Upper lobe of left lung (tissue), 4 donors: ENCODE measurements around the gene WAS.

ENCODE experiments used
- CTCF ChIP-seq, 6 experiments: fragments of 450-650 bp in 4 of 6; fragments of 200-600 bp in 2 of 6; sonication (generic) in 2 of 6; IDR thresholded peaks; one replicate each; pipeline ENCODE4 v1.5.1; 2016 to 2019; ENCODE audit warnings: antibody characterized with exemption in 6 of 6
- EP300 ChIP-seq, 4 donors: sonication (generic); formaldehyde crosslinking; IDR thresholded peaks; one replicate each; pipeline ENCODE4 v1.5.1; 2017; ENCODE audit warnings: antibody characterized with exemption in 4 of 4, control low read depth in 2 of 4
- POLR2A ChIP-seq, 4 donors: fragments of 450-650 bp; IDR thresholded peaks; one replicate each; pipeline ENCODE4 v1.5.1; 2016 to 2017; ENCODE audit warnings: antibody characterized with exemption in 4 of 4, mild to moderate bottlenecking in 2 of 4
- POLR2AphosphoS5 ChIP-seq, 2 donors: sonication (generic); formaldehyde crosslinking; IDR thresholded peaks; one replicate each; pipeline ENCODE4 v1.5.1; 2017; ENCODE audit warnings: antibody characterized with exemption in 2 of 2

GRCh38 chrX:48714573-48714972 lies 31.0 kb downstream of the WAS start:
- TF ChIP-seq POLR2A (IDR thresholded peaks at IDR 0.05) = no peak
- no peak for TF ChIP-seq CTCF (IDR thresholded peaks at IDR 0.05)
- no peak for TF ChIP-seq EP300 (IDR thresholded peaks at IDR 0.05)
- TF ChIP-seq POLR2AphosphoS5 (IDR thresholded peaks at IDR 0.05) = no peak
